HG02884 (cell line): ENCODE results near the gene KDM8.
"Not testable (repeated sequence)": the region's sequence is repeated elsewhere in the genome, so short reads cannot be mapped to it uniquely, and the experiment has no call there.

ENCODE experiments used
- ATAC-seq: cut with Tn5 transposase; IDR thresholded peaks from one replicate; pipeline ENCODE4 v1.9.1; 2021; ENCODE audit warnings: mild to moderate bottlenecking, moderate library complexity; ENCODE audit not compliant: unreplicated experiment

KDM8 gene

DNA sequence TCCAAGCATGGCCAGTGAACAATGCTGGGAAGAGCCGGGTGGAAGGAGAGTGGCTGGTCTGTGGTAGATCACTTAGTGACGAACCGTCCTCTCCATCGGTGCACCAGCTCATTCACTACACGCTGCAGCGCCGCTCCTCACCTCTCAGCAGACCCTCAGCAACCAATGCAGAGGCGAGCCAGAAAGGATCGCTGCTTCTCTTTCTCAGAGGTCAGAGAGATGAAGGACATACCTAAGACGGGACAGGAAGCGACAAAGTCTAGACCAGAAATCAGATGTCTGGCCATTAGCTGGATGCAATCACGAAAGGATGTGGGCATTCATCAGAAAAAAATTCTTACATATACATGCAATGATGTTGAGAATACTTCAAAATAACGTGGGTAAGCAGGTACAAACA lies 38.3 kb downstream of the KDM8 start:
- ATAC-seq = no peak

DNA sequence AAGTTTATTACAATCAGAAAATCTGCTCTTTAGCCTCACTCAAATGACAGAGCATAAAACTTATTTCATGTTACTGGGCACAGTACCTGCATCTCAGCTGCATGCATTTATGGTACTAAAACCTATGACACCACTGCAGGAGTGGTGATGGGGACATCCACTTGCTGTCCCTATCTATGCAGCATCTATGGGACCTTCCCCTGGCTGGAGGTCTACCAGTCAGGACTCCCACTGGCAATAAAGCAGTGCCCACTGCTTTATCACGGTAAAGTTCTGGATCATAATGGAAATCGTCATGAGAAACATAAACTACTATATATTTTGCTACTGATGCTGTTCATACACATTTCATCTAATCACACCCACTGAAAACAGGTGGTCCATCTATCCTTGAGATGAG lies 39.1 kb downstream of the KDM8 start:
- no peak for ATAC-seq

DNA sequence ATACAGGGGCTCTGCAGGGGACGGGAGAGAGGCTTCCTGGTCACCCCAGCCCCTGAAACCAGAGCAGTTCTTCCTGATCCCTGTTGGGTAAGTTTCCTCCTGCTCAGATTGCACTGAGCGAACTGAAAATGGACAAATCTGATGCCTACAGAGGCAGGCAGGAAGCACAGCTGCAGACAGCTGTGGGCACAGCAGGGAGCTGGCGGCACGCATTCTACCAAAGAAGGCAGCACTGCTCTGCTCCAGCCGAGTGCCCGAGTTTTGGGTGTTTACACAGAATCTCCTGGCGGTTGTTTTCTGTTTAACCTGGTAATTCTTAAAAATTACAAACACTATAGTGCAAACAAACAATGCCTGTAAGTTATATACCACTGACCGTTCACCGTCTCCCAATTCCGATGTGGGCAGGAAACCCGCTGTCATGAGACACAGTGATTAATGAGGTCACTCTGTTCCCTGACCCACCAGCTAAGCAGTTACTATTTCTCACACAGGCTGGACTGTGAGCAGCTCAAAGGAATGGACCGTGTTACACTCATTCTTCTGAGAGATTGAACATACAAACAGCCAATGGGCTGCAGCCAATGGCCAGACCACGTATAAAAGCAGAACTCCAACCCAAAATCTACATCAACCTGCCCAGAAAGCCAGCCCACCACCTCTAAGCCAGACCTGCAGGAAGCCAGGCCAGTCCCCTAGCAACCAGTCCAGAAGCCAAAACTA lies 39.7 kb downstream of the KDM8 start:
- ATAC-seq = no peak

DNA sequence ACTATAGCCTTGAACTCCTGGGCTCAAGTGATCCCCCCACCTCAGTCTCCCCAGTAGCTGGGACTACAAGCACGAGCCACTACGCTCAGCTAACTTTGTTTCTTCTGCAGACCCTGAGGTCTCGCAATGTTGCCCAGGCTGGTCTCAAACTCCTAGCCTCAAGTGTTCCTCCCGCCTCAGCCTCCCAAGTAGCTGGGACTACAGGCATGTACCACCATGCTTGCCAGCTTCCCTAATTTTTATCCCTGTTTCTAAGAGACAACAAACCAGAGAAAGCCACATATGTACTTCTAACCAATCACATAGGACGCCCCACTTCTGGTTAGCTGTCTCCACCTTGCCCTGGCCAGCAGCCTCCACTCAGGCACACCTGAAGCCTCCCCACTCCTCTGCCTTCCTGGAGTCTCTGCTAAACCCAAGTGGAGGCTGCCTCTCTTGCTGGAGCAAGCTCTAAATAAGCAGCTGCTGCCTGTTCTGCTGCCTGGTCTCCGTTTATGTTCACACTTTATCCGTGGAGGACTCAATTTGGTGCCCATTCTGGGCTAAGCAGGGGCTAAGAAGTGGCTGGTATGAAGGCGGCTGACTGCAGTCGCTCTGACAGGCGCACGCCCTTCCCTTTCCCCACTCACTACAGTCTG lies 40.5 kb downstream of the KDM8 start:
- no peak for ATAC-seq

DNA sequence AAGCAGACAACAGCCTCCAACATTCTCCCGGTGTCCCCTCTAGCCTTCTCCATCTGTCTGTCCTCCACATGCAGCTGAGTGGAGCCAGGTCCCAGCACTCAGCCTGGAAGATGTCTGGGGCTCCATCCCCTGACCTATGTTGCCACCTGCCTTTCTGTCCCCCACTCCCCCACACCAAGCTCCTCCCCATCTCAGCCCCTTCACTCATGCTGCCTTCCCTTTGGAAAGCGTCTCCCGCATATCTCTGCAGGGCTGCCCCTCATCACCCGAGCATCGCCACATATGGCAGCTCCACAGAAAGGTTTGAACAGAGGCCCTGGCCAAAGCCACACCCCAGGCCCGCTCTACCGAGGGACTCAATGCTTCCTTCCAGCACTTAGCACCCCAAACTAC lies 41.0 kb downstream of the KDM8 start:
- ATAC-seq = no peak

DNA sequence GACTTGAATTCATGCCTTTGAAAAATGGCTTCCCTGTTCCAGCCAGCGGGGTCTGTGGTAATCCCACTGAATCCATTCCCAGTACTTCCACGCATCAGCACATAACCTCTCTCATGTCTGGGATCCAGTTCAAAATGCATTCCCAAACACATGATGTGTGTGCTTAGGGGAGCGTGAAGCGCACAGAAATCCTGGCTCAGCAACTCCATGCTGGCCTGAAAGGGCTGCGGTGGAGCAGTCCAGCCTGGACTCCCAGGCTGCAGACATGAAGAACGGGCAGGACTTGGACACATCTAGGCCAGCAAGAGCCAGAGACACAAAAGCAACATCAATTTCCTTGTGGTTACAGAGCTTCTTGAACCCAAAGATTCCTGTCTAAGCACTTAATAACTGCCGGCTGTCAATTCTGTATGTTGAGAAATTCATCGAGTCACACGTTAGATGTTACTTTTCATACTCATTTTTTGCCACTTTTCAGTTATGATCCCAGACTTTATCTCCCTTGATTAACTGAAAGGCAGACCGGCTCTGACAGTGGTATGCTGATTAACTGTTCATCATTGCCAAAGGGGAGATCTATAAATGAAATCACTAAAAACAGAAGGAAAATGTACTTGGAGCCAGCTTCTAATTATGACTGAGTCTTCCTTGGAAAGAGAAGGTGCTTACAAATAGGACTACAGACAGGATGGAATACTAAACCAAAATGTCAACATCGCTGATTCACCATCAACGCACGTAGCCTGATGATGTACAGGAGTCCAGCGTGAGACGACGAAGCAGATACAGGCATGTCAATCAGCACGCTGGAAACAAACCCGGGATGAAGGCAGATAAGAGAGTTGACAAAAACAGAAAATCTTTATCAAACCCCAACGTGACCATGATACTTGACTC lies 42.2 kb downstream of the KDM8 start:
- no peak for ATAC-seq

DNA sequence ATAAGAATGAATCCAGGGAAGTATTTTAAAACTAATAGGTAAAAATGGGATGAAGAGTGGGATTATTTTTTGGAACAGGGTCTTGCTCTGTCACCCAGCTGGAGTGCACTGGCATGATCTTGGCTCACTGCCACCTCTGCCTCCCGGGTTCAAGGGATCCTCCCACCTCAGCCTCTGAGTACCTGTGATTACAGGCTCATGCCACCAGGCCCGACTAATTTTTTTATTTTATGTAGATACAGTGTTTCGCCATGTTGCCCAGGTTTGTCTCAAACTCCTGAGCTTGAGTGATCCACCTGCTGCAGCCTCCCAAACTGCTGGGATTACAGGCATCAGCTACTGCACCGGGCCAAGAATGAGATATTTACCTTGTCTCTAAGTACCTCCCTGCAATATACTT lies 43.1 kb downstream of the KDM8 start:
- ATAC-seq = no peak

DNA sequence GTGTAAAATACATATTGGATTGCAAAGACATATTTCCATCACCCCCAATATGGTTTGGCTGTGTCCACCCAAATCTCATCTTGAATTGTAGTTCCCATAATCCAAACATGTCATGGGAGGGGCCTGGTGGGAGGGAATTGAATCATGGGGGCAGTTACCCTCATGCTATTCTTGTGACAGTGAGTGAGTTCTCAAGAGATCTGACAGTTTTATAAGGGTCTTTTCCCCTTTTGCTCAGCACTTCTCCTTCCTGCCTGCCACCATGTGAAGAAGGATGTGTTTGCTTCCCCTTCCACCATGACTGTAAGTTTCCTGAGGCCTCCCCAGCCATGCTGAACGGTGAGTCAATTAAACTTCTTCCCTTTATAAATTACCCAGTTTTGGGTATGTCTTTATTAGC lies 43.8 kb downstream of the KDM8 start:
- not testable (repeated sequence) for ATAC-seq

DNA sequence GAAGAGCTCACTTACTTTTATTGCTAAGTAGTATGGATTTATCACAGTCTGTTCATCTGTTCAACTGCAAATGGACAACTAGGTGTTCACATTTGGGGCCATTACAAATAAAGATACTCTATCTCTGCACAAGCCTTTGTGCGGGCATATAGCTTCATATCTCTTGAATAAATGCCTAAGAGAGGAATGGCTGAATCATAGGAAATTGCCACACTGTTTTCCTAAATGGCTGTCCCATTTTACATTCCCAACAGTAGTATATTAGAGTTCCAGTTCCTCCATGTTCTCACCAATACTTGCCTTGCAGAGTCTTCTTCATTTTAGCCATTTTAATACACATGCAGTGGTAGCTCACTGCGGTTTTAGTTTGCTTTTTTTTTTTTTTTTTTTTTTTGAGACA lies 44.7 kb downstream of the KDM8 start:
- no peak for ATAC-seq

DNA sequence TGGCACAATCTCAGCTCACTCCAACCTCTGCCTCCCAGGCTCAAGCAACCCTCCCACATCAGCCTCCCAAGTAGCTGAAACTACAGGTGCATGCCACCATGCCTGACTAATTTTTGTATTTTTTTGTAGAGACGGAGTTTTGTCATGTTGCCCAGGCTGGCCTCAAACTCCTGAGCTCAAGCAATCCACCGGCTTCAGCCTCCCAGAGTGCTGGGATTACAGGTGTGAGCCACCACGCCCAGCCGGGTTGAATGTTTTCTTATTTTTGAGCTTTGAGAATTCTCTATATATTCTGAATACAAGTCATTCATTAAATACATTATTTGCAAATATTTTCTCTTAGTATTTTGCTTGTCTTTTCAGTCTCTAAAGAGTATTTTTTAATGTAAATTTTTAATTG lies 45.6 kb downstream of the KDM8 start:
- ATAC-seq = not testable (repeated sequence)

DNA sequence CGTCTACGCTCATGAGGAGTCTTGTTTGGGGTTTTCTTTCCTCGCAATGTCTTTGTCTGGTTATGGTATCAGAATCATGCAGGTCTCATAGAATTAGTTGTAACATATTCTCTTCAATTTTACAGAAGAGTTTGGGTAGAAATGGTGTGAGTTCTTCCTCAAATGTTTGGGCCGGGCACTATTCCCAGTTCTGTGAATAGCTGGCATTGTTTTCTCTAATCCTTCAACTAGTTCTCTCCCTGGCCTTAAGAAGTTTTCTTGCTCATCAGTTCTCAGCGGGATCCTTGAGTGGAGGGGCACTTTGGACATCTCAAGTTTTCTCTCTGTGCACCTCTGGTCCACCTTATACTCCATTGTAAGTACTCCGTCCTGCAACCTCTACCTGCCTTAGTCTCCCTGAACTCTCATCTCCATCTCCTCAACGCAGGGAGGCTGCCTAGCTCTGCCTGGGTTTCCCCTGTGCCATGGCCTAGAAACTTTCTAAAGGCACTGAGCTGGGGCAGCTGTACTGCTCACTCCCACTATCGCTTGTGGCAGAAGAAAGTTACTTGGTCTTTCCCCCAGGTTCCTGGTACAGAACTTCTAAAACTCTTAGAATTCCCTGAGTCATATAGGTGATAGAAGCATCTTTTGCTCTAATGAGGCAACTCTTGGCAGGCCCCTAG lies 48.3 kb downstream of the KDM8 start:
- no peak for ATAC-seq

DNA sequence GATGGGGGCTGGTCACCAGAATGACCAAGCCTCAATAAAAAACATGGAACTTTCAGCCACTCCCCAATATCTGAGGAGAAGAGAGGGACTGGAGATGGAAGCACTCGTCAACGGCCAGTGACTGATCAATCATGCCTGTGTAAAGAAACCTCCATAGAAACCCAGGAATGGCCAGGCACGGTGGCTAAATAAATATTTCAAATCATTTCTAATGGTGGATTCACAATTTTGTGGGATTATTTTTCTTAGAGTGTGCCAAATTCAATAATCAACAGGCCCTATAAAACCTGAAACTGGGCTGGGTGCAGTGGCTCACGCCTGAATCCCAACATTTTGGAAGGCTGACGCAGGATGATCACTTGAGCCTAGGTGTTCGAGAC lies 48.9 kb downstream of the KDM8 start:
- ATAC-seq = no peak

DNA sequence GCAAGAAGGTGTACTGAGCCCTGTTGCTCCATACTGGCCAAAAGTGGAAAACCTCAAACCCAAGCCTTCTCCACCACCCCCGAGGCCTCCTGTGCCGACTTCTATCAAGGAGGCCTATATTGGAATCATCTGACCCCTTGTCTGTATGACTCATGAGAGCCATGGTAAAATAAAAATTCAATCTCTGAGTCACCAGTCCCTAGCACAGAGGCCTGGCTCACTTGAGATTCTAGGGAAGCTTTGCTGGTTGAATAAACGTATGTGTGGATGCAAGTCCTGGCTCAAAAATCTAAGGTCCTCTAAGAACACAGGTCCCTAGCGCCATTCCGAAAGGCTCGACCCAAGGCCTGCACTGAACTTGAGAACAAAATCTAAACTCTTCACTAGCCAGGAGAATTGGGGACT lies 50.2 kb downstream of the KDM8 start:
- no peak for ATAC-seq

DNA sequence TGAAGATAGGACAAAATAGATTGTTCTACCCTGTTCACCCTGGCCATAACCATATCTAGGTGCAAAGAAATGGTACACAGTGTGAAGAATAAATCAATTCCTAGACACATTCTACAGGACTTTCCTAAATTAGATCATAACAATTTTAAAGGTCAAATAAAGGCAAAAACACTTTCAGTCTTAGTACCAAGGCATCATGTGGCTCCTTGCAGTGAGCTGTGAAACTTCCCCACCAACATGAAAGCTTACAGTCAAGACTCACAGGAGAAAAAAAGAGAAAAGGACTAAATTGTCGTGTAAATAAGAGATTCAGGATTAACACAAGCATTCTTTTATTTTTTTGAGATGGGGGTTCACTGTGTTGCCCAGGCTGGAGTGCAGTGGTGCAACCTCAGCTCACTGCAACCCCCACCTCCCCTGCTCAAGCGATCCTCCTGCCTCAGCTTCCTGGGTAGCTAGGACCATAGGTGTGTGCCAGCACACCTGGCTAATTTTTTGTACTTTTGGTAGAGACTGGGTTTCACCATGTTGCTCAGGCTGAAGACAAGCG lies 51.0 kb downstream of the KDM8 start:
- peak; percentile 52 for ATAC-seq

DNA sequence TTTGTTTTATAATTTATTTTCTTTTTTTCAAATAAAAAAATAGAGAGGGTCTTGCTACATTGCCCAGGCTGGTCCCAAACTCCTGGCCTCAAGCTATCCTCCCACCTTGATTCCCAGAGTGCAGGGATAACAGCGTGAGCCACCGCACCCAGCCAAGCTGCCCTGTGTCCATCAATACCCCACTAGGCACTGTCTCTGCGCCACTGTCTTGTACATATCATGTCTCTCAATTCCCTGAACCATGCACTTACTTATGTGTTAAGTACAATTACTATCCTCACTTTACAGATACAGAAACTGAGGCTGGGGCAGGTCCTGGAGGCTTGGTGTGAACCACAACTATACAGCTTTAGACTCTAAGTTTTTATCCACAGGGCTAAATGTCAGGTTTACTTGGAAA lies 53.5 kb downstream of the KDM8 start:
- no peak for ATAC-seq

DNA sequence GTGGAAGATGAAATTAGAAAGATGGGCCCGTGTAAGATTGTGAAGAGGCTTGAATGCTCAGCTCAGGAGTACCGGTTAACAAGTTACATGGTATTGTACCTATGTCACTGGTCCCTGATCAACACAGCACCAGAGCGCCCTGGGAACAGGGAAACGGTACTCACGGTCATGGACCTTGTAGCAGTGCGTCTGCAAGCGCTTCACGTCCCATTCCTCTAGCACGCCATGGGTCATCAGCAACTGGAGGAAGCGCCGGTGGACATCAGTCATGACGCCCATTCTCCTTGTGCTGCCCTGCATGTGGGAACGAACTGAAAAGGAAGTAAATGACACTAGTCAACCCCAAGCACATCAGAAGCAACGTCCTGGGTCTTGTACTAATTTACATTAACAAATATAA lies 53.9 kb downstream of the KDM8 start:
- ATAC-seq = no peak

DNA sequence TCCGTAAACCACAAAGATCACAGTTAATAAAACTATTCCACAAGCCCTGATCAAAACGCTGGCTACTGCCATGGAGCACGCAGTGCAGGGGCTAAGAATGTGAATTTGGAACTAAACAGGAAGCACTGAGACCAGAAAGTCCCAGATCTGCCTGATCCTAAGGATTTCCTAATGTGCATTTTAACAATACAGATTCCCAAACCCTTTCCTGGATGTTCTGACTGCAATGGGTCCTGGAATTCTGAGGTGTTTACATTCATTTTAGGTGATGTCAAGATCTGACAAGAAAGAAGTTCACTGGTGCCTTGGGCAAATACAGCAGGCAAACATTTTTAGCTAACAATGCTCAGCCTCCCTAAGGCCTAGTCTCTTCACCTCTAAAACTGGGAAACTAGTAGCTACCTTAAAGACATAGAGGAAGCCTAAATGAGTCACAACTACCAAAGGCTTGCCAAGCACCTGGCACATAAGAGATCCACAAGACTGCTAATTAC lies 55.0 kb downstream of the KDM8 start:
- ATAC-seq = no peak

DNA sequence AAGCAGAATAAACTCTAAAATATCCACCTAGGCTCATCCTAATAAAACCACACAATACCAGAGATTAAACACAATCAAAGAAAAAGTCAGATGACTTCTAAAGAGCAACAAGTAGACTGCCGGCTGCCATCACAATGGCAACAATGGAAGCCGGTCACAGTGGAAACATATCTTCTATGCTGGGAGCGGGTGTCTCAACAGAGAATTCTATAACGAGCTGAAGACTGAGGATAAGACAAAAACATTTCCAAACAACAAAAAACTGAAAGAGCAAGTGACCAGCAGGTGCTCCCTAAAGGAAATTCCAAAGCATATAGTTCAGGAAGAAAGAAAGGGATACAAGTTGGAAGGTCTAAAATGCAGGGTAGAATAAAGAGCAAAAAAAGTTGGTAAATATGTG lies 56.4 kb downstream of the KDM8 start:
- ATAC-seq = no peak

DNA sequence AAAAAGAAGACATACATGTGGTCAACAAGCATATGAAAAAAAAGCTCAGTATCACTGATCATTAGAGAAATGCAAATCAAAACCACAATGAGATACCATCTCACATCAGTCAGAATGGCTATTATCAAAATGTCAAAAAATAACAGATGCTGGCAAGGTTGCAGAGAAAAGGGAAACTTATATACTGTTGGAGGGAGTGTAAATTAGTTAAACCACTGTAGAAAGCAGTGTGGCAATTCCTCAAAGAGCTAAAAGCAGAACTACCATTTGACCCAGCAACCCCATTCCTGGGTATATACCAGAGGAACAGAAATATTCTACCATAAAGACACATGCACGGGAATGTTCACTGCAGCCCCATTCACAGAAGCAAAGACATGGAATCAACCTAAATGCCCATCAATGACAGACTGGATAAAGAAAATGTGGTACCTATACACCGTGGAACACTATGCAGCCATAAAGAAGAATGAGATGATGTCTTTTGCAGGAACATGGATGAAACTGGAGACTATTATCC lies 59.6 kb downstream of the KDM8 start:
- ATAC-seq = not testable (repeated sequence)

DNA sequence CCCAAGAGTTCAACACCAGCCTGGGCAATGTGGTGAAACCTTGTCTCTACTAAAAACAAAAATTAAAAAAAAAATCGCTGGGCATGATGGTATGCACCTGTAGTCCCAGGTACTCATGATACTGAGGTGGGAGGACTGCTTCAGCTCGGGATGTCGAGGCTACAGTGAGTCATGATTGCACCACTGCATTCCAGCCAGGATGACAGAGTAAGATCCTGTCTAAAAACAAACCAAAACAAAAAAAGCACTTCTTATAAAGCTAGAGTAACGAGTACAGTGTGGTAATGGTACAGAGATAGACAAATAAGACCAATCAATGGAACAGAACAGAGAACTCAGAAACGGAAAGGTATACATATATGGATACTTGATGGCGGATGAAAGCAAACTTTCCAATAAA lies 60.8 kb downstream of the KDM8 start:
- no peak for ATAC-seq

DNA sequence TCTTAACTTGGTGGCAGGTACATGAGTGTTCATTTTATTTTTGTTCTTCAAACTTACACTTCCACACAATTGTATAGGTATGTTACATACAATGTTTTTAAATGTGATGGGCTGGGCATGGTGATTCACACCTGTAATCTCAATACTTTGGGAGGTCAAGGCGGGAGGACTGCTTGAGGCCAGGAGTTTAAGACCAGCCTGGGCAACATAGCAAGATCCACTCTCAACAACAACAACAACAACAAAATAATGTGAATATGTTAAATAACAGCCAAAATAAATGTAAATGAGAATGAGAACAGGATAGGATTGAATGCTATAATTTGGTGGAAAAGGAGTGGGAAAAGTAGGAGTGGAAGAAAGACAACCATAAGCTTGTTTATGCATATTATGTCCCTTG lies 62.7 kb downstream of the KDM8 start:
- no peak for ATAC-seq
